ENCODE data around the gene ESRRA. TPM values are rescaled to one million over a fixed set of nuclear protein-coding genes. Genes with fewer than 3 reads are reported as not detected.
A peak's percentile ranks its signal among the peaks of the same experiment; 100 is the strongest.

ESRRA gene
- polyA plus RNA-seq, 1 donor from 2014 or later: 29.0 TPM

DNA sequence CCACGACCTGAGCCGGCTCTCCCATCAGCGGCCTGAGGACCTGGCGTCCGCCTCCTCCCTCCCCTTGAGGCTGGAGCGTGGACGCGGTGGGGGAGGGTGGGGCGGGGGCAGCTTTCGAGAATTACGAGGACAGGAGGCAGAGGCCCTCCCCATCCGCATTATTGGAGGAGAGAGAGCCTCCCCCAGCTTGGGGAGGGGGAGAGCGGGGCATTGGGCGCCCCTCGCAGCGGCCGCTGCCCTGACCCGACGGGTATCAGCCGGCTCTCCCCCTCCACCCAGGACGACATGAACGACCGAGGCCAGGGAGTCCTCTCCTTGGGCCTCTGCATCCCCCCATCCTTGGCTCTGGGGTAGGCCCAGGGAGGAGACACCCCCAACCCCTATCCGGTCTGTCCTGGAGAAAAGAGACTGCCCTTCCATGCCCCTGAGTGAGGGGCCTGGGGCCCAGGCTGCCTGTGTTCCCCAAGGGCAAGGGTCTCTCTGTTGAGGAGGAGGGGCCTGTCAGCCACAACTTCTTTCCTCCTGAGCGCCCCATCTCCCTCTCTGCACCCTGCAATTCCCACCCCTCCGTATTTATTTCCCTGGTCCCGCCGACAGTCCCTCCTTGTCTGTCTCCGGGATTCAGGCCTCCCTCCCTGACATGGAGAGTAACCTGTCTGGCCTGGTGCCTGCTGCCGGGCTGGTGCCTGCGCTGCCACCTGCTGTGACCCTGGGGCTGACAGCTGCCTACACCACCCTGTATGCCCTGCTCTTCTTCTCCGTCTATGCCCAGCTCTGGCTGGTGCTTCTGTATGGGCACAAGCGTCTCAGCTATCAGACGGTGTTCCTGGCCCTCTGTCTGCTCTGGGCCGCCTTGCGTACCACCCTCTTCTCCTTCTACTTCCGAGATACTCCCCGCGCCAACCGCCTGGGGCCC is 19.2 kb upstream of the ESRRA start:
- Histone ChIP-seq H3K9me3 (ENCODE audit: low read length) (no peaks in the 10 kb centered on the region), H3K27ac (ENCODE audit: low read length) (peak overlapping the region; percentile 56), H3K27me3 (ENCODE audit: insufficient read depth, low read depth, low read length) (peaks cover 19% of the 10 kb centered on the region), H3K79me2 (replicated peaks; ENCODE audit: insufficient read depth, low read length) (peaks cover 11% of the 10 kb centered on the region), H3K36me3 (ENCODE audit: insufficient read depth, low read length) (no peaks in the 10 kb centered on the region), H3K4me3 (ENCODE audit: low read length) (peak overlapping the region; percentile 90), H2AFZ (ENCODE audit: low read depth, low read length) (peak overlapping the region; percentile 4), H3K4me2 (ENCODE audit: low read length) (peak overlapping the region; percentile 81), H4K20me1 (ENCODE audit: insufficient read depth) (no peaks in the 10 kb centered on the region), H3F3A (ENCODE audit: insufficient read depth, low read length, poor library complexity, severe bottlenecking) (no peaks in the 10 kb centered on the region), H3K9me2 (ENCODE audit: insufficient read depth, low read length) (no peaks in the 10 kb centered on the region), H3K9ac (ENCODE audit: low read length) (peak overlapping the region; percentile 93)
- TF ChIP-seq, protein P1, sequence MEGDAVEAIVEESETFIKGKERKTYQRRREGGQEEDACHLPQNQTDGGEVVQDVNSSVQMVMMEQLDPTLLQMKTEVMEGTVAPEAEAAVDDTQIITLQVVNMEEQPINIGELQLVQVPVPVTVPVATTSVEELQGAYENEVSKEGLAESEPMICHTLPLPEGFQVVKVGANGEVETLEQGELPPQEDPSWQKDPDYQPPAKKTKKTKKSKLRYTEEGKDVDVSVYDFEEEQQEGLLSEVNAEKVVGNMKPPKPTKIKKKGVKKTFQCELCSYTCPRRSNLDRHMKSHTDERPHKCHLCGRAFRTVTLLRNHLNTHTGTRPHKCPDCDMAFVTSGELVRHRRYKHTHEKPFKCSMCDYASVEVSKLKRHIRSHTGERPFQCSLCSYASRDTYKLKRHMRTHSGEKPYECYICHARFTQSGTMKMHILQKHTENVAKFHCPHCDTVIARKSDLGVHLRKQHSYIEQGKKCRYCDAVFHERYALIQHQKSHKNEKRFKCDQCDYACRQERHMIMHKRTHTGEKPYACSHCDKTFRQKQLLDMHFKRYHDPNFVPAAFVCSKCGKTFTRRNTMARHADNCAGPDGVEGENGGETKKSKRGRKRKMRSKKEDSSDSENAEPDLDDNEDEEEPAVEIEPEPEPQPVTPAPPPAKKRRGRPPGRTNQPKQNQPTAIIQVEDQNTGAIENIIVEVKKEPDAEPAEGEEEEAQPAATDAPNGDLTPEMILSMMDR (IDR thresholded peaks at IDR 0.05; ENCODE audit: poor library complexity, severe bottlenecking): peak; percentile 20
- TF ChIP-seq RAD21 (conservative IDR thresholded peaks at IDR 0.05): no peak
- no peak for TF ChIP-seq EP300 (conservative IDR thresholded peaks at IDR 0.05; ENCODE audit: poor library complexity, severe bottlenecking)

DNA sequence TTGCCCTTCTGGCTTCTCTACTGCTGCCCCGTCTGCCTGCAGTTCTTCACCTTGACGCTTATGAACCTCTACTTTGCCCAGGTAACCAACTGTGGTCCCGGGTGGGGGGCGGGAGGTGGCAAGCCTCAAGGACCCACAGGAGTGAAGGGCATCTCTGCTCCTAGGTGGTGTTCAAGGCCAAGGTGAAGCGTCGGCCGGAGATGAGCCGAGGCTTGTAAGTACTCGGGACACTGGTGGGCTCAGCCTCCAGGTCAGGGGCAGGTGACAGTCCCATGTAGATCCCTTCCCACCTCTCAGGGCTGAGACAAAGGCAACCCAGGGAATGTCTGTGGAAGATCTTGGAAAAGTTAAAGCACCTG is 18.5 kb upstream of the ESRRA start:
- Histone ChIP-seq H3K9me3 (ENCODE audit: low read length) (no peaks in the 10 kb centered on the region), H3K27ac (ENCODE audit: low read length) (no peak overlapping the region), H3F3A (ENCODE audit: insufficient read depth, low read length, poor library complexity, severe bottlenecking) (no peaks in the 10 kb centered on the region), H3K4me2 (ENCODE audit: low read length) (peak overlapping the region; percentile 81), H3K27me3 (ENCODE audit: insufficient read depth, low read depth, low read length) (peaks cover 24% of the 10 kb centered on the region), H2AFZ (ENCODE audit: low read depth, low read length) (no peak overlapping the region), H3K36me3 (ENCODE audit: insufficient read depth, low read length) (no peaks in the 10 kb centered on the region), H3K9ac (ENCODE audit: low read length) (peak overlapping the region; percentile 93), H3K9me2 (ENCODE audit: insufficient read depth, low read length) (no peaks in the 10 kb centered on the region), H3K4me3 (ENCODE audit: low read length) (peak overlapping the region; percentile 90), H4K20me1 (ENCODE audit: insufficient read depth) (no peaks in the 10 kb centered on the region), H3K79me2 (replicated peaks; ENCODE audit: insufficient read depth, low read length) (peaks cover 11% of the 10 kb centered on the region)
- TF ChIP-seq EZH2 (IDR thresholded peaks at IDR 0.05; ENCODE audit: borderline replicate concordance, insufficient read depth, low read length, poor library complexity, severe bottlenecking) (no peak), POLR2AphosphoS5 (IDR thresholded peaks at IDR 0.05) (no peak), MXI1 (conservative IDR thresholded peaks at IDR 0.05; ENCODE audit: poor library complexity, severe bottlenecking) (no peak), TAF1 (IDR thresholded peaks at IDR 0.05; ENCODE audit: low read depth) (no peak), SMC3 (conservative IDR thresholded peaks at IDR 0.05; ENCODE audit: poor library complexity) (no peak), EP300 (conservative IDR thresholded peaks at IDR 0.05; ENCODE audit: poor library complexity, severe bottlenecking) (no peak)
- TF ChIP-seq, protein P1 (IDR thresholded peaks at IDR 0.05; ENCODE audit: poor library complexity, severe bottlenecking): no peak
- TF ChIP-seq, protein P2, sequence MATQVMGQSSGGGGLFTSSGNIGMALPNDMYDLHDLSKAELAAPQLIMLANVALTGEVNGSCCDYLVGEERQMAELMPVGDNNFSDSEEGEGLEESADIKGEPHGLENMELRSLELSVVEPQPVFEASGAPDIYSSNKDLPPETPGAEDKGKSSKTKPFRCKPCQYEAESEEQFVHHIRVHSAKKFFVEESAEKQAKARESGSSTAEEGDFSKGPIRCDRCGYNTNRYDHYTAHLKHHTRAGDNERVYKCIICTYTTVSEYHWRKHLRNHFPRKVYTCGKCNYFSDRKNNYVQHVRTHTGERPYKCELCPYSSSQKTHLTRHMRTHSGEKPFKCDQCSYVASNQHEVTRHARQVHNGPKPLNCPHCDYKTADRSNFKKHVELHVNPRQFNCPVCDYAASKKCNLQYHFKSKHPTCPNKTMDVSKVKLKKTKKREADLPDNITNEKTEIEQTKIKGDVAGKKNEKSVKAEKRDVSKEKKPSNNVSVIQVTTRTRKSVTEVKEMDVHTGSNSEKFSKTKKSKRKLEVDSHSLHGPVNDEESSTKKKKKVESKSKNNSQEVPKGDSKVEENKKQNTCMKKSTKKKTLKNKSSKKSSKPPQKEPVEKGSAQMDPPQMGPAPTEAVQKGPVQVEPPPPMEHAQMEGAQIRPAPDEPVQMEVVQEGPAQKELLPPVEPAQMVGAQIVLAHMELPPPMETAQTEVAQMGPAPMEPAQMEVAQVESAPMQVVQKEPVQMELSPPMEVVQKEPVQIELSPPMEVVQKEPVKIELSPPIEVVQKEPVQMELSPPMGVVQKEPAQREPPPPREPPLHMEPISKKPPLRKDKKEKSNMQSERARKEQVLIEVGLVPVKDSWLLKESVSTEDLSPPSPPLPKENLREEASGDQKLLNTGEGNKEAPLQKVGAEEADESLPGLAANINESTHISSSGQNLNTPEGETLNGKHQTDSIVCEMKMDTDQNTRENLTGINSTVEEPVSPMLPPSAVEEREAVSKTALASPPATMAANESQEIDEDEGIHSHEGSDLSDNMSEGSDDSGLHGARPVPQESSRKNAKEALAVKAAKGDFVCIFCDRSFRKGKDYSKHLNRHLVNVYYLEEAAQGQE (IDR thresholded peaks at IDR 0.05; ENCODE audit: borderline replicate concordance): no peak
